ENCODE results near the gene SAMM50.

Gene SAMM50

DNA sequence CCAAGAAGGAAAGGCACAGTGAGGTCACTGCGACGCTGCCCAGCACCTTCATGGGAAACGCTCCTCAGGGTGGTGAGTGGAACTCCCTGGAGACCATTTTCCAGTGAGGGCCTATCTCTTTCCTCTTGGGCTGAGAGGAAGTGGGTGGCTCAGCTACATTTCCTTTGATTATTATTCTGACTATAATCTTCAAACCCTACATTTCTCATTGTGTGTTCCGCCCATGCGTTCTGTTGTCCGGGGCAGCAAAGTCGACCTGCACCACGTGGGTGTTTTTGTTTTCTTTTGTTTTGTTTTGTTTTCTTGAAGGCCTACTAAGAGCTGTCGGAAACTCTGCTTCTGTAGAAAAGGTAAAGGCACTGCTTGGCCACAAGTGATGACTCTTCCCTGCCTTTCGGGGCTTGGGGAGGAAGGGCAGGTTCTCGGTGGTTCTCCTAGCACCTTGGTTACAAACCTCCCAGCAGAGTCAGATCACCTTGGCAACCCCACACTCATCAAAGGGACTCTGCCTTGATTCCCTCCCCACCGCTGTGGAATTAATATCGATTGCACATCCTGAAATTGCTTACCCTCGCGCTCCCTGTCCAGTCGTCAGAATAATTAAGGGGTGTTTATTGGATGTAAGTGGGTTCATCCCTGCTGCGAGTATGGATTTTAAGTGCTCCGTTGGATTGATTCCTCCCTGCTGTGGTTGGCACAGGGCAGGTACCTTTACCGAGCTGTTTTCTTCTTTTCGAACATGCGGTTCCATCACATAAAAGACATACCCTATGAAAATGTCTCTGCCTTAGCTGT is 76.1 kb downstream of the SAMM50 start:
- no peak for DNase-seq

DNA sequence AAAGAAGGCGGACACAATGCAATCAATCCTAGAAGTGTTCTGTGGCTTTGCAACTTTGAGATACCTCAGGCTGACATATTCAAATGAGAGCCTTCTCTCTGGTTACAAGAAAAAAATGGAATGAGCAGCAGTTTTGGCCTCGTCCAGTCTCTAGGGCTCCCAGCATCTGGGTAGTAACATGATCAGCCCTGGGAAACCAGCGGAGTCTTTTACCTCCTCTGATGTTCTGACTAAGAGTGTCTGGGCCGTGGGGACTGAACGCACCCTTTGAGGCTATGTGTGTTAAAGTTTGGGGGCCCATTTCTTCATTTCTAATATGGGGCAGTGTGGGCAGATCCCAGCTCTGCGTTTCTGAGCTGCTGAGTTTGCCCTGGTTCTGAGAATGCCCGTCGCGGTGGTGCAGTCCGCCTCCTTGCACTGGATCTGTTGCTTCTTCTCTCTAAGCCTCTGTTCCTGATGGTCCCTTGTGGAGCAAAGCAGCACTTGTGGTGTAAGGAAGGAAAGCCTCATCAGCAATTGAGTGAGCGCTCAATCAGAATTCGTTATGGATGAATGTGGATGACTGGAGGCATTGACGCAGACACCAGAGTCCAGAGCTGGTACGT is 77.0 kb downstream of the SAMM50 start:
- DNase-seq, result no peak

DNA sequence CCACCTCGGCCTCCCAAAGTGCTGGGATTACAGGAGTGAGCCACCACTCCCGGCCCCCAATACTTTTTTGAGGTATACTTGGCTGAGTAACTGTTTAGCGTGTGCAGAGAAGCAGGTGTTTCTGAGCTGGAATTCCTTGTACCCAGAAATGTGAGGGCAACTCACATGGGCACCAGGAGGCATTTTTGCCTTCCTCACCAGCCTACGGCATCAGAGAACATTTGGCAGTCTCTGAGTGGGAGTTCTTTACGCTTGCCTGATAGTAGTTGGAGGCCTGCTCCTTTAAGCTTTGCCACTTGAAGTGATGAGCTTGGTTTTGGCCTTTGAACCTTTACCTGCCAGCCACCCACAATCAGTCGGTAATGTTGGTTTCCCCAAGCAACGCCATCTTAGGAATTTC is 78.0 kb downstream of the SAMM50 start:
- DNase-seq, result no peak

DNA sequence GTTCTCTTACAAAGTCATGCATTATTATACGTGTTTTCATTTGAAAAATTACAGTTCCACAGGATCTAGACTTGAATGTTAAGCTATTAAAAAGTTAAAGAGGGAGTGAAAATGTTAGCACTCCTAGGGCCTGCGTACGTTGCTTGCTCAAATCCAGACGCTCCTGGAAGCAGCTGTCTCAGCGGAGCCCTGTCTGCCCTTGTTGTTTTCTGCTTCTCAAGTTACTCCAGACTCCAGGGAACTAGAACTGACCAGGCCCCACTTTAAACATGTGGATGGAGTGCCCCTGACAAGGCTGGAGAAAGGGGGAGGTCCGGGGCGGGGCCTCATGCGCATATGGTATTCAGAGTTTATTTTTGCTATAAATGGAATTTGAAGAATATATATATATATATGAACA is 78.5 kb downstream of the SAMM50 start:
- no peak for DNase-seq

DNA sequence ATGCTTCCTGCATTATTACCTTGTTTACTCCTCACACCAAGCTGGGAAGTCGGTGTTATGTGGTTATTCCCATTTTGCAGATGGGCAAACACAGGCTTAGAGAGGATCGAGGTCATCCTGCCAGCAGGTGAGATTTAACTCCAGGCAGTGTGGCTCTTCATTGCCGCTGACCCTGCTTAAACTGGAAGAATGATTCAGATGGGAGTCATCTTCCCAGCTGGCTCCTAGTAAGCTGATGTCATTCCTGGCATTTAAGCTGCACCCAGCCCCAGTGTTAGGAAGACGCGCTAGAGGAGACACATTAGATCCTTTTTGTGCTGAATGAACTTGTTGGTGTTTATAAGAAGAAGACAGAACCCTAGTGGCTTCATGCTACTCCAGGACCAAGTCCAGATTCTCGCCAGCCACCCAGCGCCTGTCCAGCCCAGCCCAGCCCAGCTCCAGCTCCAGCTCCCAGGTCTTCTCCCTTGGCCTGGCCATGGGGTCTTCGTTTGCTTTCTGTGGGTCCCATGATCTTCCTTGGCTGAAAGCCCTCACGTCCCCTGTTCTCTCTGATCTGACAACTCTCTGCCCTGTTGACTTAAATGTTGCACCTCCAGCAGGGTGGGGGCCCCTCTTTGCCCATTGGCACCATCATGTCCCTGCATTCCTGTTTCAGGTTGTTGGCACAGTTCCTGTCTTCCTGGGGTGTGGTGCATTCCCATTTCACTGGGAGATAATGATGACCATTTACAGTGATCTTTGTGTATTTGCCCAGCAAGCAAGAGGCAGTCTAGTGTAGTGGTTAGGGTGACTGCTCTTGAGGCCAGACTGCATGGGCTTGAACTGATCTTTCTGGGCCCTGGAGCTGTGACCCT is 82.5 kb downstream of the SAMM50 start:
- no peak for DNase-seq

DNA sequence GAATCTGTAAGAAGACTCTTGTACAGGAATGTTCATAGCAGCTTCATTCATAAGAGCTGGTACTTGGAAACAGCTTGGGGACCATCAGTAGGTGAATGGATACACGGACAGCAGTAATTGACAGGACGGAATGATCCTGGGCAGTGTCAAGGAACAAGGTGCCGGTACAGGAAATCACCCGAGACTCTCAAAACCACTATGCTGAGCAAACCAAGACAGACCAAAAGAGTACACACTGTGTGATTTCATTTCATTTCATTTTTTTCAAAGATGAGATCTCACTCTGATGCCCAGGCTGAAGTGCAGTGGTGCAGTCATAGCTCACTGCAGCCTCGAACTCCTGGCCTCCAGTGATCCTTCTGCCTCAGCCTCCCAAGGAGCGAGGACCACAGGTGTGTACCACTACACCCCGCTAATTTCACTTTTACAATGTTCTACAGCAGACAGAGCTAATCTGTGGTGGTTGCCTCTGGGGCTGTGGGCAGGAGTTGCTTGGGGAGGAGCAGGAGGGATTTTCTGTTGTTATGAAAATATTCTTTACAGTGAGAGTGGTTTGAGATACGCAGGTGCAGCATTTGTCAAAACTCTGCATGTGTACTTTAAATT is 84.4 kb downstream of the SAMM50 start:
- DNase-seq, result no peak

DNA sequence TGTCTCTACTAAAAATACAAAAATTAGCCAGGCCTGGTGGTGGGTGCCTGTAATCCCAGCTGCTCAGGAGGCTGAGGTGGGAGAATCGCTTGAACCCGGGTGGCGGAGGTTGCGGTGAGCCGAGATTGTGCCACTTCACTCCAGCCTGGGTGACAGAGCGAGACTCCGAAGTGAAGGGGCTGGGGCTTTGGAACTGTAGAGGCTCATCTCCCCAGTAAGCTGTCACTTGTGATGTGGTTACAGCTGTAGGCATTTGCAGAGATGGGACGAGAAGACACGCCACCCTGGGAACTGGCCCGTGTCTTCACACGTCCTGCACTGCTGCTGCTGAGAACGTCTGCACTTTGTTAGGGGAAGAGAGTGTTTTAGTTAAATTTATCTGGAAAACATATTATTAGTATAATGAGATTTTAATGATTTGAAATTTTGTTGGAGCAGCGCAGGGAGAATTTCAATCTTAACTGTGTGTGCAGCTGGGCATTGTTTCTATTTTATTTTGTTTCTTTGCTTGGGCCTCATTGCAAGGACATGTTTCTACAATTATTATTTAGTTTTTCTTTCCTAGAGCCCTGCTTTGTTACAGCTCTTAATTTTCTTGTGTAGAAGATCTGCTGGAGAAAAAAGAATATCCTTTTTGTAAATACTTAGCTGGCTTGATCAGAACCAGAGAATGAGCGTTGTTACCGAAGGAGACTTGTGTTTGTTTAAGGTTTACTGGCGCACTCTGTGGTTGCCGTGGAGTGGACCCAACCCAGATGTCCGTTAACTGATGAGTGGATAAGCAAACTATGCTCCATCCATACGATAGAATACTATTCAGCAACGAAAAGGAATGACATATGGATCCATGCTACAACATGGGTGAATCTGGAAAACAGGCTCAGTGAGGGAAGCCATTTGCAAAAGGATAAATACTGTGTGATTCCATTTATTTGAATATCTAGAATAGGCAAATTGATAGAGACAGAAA is 87.3 kb downstream of the SAMM50 start:
- no peak for DNase-seq

DNA sequence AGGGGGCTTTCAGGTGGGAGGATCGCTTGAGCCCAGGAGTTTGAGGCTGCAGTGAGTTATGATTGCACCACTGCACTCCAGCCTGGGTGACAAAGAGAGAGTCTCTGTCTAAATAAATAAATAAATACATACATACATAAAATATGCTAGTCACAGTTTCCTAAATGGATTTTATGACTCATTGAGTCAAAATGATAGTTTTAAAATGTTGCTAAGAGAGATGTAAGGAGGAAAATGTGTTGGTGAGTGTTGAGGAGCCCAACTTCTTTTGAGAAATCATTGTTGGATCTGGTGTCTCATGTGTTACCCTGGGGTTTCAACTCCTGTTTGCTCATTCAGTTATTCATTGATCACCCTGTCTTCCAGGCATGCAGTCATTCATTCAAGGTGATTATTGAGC is 89.9 kb downstream of the SAMM50 start:
- DNase-seq, result no peak
